DOHH2 (cell line): ENCODE results near the gene S100Z.

Experiments used
- CTCF ChIP-seq: fragments of 200-600 bp; sonication (generic); IDR thresholded peaks from one replicate; pipeline ENCODE4 v1.5.1; 2014; ENCODE audit warnings: antibody characterized with exemption, mild to moderate bottlenecking, low read depth, low read length; ENCODE audit not compliant: poor library complexity, severe bottlenecking
- EZH2phosphoT487 ChIP-seq: fragments of 200-600 bp; sonication (generic); IDR thresholded peaks from 2 replicates; pipeline ENCODE4 v1.6.1; 2017; ENCODE audit warnings: borderline replicate concordance, mild to moderate bottlenecking, antibody characterized with exemption, low read length, moderate library complexity, mixed read lengths

DNA sequence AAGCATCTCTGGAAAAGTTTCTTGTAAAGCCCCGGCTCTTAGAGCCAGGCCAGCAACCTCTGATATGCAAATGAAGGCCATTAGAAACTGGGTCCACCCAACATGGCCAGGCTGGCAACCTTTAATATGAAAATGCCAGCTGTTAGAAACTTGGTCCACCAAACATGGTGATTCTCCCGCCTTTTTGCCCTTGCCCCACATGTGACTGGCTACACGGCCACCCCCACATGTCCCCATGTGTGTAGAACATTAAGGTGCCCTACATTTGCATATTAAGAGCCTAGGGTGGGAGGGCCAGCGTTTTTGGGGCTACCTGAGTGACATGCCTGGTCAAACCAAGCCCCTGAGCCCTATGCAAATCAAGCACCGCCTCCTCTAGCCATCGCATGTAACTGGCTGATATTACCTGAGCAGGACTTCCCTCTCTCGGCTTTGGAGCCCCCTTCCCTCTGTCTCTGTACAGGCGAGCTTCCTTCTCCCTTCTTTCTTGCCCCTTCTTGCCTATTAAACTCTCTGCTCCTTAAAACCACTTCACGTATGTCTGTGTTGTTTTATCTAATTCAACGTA is 39.0 kb downstream of the S100Z start:
- TF ChIP-seq CTCF (no peak), EZH2phosphoT487 (no peak)
